Activated CD4-positive, alpha-beta T cell treated with anti-CD3 and anti-CD28 coated beads for 1 hour (primary cell): ENCODE data around the gene CD163L1.
"Not testable (repeated sequence)": the region's sequence is repeated elsewhere in the genome, so short reads cannot be mapped to it uniquely, and the experiment has no call there.

Source experiments
- DNase-seq: peaks from one replicate; pipeline ENCODE4 v3.0.0-alpha.2; 2020

Gene CD163L1

DNA sequence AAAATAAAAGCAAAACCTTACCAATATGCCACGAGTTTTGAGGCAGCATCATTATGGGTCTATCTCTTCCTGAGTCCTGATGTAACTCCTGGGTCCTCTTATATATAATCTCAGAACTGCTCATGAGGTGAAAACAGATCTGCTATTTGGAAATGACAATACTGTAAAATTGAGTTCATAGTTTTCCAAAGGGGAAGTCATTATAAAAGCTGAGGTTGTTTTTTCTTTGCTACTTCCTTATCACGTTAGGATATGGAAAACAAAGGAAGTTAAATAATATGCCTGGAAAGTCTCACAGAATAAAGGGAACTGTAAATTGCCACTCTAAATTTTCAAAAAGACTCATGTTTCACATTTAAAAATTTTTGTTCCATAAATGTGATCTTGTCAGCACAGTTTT is at the start of gene CD163L1:
CD163L1 (minus strand) TSS at position 78 of the 400 bp plus-strand sequence; CDS start at position 52, 26 bp downstream.
- no peak for DNase-seq

DNA sequence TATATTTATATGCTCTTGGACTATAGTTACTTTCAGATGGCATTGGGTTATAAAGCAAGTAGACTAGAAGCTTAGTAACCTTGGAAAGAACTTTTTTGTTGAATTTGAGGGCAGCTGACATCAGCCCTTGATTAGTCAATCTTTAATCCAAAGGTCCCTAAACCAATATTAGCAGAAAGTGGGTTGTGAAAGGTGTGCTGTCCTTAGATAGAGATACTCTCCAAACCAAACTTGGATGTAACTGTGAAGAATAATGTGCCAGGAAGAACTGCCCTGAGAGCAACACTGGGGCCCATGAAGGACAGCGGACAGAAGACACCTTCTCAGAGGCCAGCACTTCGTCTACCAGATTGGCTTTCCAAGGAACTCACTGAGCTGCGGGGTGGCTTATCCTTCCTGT is 49.1 kb upstream of the CD163L1 start:
- no peak for DNase-seq

DNA sequence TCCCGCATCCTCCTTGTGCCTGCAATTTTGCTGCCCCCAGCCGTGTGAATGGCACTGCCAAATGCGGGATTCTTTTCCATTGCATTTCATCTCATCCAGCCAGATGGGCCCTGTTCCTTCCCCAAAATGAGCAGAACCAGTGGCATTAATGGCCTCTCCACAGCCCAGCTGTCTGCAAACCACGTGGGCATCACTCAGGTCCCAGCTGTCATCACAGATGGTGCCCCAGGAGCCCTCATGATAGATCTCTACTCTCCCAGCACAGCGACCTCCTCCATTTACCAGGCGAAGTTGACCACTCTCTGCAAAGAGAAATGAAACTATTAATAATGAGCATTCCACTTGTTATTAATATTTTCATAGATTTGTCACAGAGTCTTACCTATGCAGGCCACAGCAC is 42.6 kb upstream of the CD163L1 start:
- DNase-seq = no peak

DNA sequence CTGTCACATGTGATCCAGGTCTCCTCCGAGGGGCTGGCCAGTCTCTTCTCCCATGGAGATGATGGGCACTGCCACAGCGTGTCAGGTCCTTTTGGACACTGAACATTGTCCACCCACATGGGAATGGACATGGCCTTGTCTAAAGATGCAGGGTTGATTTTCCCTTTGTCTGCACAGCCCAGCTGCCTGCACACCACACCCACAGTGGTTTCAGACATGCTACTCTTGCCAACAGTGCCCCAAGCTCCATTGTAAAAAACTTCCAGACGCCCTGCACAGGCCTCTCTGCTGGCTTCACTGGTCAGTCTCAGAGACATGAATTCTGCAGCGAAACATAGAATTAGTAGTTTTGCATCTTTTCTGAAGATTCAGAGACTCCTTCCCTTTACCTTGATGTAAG is 41.1 kb upstream of the CD163L1 start:
- no peak for DNase-seq

DNA sequence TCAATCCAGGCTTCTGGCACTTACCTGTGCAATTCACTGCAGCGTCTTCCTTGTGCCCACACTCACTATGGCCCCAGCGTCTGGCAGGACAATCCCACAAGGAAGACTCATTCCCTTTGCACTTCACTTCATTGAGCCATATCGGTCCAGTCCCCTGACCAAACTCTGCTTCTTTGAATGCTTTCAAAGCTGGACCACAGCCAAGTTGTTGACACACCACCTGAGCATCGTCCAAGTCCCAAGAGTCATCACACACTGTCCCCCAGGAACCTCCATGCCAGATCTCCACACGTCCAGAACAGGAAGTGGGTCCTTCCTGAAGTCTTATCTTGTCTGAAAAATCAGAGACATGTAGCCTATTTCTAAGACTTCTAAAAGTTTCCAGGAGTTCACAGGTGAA is 39.4 kb upstream of the CD163L1 start:
- no peak for DNase-seq

DNA sequence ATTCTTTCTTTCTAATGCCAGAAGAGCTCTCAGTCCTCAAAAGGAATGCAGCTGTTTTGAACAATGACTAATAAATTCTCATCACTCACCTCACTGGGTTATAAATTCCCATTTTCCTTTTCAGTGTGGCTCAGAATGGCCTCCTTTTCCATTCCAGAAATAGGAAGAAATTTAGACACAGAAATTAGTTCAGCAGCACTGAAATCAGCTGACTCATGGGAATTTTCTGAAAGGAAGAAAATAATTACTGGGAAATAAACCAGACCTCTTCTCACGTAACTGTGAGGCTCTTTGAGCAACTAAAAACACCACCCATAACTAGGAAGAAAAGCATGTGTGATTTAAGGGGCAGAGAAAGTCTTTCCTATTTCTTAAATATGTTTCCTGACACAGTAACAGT is 35.8 kb upstream of the CD163L1 start:
- no peak for DNase-seq

DNA sequence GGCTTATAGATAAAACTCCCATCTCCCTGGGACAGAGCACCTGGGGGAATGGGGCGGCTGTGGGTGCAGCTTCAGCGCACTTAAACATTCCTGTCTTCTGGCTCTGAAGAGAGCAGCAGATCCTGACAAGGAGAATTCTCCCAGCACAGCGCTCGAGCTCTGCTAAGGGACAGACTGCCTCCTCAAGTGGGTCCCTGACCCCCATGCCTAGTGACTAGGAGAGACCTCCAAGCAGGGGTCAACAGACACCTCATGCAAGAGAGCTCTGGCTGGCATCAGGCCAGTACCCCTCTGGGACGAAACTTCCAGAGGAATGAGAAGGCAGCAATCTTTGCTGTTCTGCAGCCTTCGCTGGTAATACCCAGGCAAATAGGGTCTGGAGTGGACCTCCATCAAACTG is 28.1 kb upstream of the CD163L1 start:
- DNase-seq = no peak

DNA sequence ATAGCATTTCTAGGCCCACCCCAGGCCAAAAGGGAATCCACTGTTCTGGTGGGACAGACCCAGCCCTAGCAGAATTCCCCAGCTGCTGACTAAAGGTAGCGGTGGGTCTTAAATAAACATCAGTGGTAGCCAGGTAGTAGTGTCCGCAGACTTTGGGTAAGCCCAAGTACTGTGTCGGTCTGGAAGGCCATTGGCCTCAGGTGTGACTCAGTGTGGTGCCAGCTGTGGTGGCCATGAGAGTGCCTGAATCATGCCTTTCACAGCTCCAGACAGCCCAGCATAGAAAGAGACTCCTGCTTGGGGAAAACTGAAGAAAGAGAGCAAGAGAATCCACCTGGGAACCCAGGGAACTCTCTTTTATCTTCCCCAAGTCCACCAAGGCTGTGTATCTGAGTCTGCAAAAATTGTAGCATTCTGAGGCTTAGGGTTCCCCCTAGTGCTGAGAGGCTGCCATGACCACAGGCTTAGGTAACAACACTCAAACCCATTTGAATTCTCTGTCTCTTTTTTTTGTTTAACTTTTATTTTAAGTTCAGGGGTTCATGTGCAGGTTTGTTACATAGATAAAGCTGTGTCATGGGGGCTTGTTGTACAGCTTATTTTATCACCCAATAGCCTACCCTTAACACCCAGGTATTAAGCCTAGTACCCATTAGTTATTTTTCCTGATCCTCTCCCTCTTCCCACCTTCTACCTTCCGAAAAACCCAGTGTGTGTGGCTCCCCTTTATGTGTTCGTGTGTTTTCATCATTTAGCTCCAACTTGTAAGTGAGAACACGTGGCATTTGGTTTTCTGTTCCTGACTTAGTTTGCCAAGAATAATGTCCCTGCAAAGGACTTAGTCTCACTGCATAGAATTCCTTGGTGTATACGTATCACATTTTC is 16.7 kb upstream of the CD163L1 start:
- DNase-seq = peak; percentile 24

DNA sequence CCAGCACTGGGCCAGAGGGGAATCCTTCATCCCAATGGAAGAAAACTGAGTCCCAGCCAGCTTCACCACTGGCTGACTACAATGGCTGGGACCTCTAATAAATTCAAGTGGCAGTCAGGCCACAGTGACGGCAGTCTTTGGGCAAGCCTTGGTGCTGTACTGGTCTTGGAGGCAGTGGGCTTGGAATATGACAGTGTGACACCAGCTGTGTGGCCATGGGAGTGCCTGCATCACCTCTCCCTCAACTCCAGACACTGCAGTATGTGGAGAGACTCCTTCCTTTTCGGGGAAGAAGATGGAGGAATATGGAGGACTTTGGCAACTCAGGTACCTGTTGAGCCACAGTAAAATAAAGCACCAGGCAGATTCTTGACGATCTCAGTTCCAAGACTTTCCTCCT is 16.0 kb upstream of the CD163L1 start:
- DNase-seq = no peak

DNA sequence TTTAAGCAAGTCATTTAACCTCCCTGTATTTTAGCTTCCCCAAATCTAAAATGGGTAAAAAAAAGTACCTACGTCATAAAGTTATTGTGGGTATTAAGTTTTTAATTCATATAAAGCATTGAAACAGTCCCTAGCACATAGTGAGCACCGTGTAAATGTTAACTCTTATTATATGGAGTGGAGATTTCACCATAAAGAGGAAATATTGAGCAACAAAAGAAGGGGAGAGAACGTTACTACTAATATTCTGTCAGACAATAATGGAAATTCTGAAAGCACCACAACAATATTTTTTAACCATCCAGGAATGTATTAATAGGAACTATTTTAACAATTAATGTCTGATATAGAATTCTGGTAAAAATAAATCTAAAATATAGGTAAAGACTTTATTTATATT is 7.8 kb upstream of the CD163L1 start:
- no peak for DNase-seq

DNA sequence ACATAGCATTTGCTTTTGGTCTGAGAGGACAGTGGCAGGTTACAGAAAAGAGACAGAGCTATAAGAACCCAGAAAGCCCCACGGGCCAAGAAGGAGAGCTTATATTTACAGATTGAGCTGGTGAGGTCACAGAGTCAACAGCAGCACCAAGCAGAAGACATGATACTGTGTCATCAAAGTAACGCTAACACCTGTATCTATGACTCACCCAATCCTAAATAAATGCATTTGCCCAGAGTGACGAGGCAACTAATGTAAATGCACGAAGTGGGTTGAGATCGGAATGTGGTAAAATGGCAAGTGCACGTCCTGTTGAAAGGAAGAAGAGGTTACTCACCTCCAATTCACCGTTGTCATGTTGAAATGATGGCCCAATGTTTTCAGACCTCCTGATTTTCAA is 6.7 kb upstream of the CD163L1 start:
- DNase-seq = no peak

DNA sequence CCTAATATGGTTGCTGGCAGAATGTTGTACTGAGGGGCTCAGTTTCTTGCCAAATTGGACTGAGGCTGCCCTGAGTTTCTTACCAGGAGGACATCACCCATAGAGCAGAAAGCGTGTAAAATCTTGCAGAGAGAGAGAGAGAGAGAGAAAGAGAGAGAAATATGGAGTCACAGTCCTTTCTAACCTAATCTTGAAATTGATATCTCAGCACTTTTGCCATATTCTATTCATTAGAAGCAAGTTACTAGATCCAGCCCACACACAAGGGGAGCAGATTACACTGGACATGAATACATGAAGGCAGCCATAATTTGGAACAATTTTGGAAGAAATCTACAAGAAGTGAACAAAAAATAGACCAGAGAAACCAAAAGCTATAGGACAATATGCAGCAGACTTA is 4.1 kb upstream of the CD163L1 start:
- DNase-seq = no peak

DNA sequence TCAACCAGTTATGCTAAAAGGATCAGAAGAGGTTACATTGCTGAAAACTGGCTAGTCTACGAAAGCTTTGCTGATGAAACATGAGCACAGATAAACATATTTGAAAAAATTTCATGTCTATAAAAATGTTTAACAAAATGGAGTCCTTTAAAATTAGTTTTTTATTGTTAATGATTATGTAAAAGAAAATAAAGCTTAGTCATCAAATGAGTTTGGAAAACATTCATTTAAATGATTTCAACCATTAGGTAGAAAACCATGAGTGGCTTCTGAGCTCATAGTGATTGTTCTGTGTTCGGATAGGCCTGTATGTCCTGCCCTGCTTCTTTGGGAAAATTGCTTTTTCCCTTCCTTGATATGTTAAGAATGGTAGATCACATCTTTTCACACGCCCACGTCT is 584 bp upstream of the CD163L1 start:
- no peak for DNase-seq

DNA sequence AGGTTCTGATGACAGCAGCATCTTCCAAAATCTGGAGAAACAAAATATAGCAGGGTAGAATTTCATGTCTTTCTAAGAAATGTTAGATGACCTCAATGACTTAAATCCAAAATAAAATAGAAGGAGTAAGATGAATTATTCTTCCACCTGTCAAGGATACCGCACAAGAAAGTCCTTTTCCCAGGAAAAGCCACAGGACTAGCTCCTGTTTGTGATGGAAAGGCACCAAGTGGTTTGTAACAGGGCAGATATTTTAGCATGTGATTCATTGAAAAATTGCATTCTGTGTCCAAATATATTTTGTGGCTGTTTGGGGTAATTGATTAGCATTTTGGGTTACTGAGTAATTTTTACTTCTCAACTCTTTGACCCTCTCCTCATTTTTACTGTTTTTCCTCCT is 2.7 kb downstream of the CD163L1 start:
- no peak for DNase-seq

DNA sequence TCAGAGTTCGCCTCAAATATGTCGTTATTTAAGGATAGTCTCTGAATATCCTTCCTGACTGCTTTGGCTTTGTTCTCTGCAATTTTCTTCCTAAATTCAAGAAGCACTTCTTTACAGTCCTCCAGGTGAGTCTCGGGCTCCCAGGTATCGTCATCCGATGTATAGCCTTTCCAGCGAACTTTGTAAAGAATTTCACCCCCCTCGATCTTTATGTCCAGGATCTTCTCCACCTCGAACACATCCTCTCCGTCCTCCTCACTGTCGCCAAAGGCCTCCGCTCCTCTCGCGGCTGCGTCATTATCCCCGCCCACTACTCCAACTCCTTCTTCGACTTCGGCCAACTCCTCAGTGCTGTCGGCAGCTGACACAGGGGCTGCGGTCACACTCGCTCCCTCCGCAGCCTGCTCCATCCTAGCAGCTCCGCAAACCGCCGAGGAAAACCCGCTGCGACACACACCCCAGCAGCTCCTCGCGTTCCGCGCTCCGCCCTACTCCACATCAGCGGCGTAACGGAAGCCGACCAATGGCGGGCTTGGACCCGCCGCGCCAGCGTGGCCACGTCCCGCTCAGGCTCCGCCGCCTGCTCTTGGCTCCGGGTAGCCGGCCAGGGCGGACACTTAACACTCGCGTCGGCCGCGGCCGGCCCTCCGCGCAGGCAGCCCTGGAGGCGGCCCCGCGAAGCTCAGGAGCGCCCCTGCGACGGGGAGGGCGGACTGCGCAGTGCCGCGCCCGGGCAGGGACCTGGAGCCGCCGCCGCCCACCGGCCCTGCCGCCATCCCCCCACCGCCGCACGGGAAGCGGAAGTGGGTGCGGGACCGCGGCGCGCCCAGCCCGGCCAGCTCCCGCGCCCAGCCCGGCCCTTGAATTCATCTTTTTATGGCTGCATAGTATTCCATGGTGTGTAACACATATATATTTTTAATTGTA is 4.1 kb downstream of the CD163L1 start:
- DNase-seq = no peak

DNA sequence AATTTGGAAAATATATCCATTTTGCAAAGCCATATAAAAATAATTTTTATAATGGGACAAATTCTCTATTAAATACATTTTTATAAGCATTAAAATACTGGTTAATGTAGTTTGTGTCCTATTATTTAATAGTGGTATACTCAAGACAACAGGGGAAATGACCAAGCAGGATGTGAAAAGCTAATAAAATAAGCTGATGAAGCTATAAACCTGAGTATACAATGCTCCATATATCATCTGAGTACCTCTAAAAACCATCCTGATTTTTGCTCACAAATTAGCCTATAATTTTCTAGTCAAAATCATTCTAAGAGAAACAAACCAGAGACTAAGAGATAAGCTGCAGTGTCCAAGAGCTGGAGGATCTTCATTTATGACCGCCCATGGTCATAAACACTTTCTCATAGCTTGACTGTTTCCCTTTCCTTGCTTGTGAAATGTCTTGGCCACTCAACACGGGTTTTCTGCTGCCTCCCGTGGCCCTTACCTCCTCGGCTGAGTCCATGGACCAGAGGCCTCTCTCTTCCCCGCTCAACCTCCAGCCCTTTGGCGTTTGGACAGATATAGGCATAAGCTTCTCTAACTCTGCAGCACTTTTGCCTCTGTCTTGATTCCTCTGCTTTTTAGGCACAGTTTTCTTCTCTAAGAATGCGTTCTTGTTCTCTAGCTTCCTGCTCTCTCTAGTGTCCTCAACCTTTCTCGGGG is 5.5 kb downstream of the CD163L1 start:
- DNase-seq = not testable (repeated sequence)

DNA sequence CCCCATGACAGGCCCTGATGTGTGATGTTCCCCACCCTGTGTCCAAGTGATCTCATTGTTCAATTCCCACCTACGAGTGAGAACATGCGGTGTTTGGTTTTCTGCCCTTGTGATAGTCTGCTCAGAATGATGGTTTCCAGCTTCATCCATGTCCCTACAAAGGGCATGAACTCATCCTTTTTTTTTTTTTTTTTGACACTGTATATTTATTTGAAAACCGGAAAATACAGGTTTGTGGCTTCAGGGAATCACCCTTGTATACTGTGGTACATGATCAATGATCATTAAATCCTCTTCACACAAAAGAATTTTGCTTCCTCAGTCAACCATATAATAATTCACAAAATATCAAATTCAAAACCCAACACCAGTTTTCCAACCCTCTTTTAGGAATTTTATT is 6.5 kb downstream of the CD163L1 start:
- not testable (repeated sequence) for DNase-seq

DNA sequence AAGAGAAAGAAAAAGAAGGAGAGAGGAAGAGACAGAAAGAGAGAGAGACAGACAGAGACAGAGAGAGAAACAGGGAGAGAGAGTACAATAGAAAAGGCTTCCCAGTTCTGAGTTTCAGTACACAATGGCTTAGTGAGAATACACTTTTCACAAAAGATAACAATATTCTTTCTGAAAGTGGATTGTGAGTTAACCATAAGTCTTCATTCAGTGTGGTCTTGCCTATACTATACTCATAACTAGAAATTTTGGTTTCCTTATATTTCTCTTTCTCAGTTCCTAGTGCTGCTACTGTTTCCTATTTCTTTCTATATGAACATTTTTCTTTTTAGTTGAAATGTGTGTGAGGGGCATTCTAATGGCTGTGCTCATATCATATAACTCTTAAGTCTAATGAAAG is 9.3 kb downstream of the CD163L1 start:
- no peak for DNase-seq

DNA sequence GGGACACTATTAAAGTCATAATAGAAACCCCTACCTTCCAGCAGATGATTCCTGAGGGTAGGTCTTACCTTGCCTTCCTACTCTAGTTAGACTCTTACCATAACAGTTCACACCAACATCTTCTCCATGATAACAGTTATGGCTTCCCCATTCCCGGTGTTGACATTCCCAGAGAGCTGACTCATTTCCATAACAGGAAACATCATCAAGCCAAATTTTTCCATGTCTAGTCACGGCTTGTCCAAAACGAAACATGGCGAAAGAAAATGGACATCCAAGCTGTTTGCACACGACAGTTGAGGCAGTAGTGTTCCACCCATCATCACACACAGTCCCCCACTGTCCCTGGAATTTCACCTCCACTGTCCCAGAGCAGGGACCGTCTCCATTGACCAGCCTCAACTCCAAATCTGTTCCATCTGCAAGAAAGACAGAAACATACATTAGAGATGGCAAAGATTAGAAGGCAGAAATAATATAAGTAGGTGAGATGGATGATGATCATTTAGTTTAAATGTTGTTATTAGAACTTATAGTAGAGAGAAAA is 10.6 kb downstream of the CD163L1 start:
- no peak for DNase-seq

DNA sequence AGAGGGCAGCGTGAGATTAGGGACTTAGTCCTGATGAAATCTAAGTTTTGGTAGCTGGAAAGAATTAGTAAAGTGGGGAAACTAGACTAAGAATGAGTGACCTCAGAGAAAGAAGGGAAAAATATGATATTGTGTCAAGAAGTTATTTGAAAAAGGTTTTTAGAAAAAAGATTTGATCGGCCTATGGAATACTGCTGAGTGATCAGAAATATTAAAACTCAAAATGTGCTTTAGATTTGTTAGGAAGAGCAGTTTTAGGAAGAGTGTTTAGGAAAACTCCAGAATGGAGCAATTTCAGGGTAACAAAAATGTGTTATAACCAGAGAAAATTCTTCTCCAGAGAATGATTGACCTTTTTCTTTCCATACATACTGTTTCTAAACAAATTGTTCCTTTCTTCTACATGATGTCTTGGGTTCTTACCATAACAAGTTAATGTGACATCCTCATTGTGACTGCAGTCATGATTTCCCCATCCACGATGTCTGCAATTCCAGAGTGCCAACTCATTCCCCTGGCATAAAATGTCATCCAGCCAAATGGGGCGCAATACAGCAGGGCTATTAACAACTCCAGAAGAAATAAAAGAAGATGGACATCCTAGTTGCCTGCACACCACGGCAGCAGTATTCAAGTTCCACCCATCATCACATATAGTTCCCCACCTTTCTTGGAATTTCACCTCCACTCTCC is 11.8 kb downstream of the CD163L1 start:
- DNase-seq = no peak

DNA sequence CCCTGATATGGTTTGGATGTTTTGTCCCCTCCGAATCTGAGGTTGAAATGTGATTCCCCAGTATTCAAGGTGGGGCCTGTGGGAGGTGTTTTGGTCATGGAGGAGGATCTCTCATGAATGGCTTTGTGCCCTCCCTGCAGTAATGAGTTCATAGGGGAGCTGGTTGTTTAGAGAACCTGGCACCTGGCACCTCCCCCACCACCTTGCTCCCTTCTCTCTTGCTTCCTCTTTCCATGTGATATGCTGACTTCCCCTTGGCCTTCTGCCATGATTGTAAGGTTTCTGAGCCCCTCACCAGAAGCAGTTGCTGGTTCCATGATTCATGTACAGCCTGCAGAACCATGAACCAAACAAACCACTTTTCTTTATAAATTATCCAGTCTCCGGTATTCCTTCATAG is 32.6 kb downstream of the CD163L1 start:
- no peak for DNase-seq

DNA sequence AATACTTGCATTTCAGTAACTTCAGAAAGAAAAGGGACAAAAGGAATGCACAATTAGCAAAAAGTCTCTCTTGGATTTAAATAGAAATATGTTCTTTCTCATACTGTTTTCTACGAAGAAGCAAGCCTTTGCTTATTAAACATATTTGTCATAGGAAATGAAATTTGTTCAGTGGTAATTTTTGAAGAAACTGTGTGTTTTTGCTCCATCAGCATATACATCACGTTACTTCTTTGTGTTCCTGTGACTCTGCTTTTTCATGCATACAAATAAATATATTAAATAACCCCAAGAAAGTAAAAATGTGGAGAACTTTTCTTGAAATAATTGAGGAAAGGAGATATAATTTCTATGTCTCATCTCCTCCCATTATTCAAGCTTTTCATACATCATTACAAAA is 39.7 kb downstream of the CD163L1 start:
- DNase-seq = no peak
